A673 (cell line): ENCODE data around the gene NUFIP1. TPM values are rescaled to one million over a fixed set of nuclear protein-coding genes. Genes with fewer than 3 reads are reported as not detected.

Source experiments
- BruUV-seq: library from RNA; stranded (reverse); fragments of 400-500 nt; replicated peaks from 2 replicates; lab custom pipeline; 2021; lab: Mats Ljungman, UMichigan
- CTCF ChIA-PET: fragments of 300-600 bp; sonication (Branson Sonifier 250); formaldehyde crosslinking; loops from one replicate; lab custom pipeline; 2022; ENCODE audit warnings: antibody characterized with exemption; lab: Charles Lee
- POLR2A ChIA-PET: fragments of 300-600 bp; sonication (Branson Sonifier 250); formaldehyde crosslinking; loops from one replicate; lab custom pipeline; 2022; ENCODE audit warnings: antibody characterized with exemption; ENCODE audit not compliant: low non-redundant PET; lab: Charles Lee
- DNase-seq: peaks from one replicate; pipeline ENCODE4 v3.0.0-alpha.2; 2015; ENCODE audit warnings: low spot score
- H3K27ac ChIP-seq: fragments of 200-600 bp; sonication (generic); 2 replicates; pipeline ENCODE4 v1.5.1; 2016; ENCODE audit warnings: mixed run types, low read depth, mild to moderate bottlenecking, mixed read lengths, antibody characterized with exemption, low read length; ENCODE audit not compliant: poor library complexity, severe bottlenecking
- H3K27me3 ChIP-seq: fragments of 200-600 bp; sonication (generic); replicated peaks from 2 replicates; pipeline ENCODE4 v1.6.1; 2017; ENCODE audit warnings: mixed run types, low read depth, mild to moderate bottlenecking, mixed read lengths, antibody characterized with exemption, low read length; ENCODE audit not compliant: insufficient read depth, poor library complexity
- H3K36me3 ChIP-seq: fragments of 200-600 bp; sonication (generic); 2 replicates; pipeline ENCODE4 v1.6.1; 2016; ENCODE audit warnings: mixed run types, mild to moderate bottlenecking, mixed read lengths, antibody characterized with exemption, low read length; ENCODE audit not compliant: insufficient read depth, poor library complexity, severe bottlenecking
- H3K4me1 ChIP-seq: fragments of 200-600 bp; sonication (generic); 2 replicates; pipeline ENCODE4 v1.6.1; 2017; ENCODE audit warnings: mixed run types, mild to moderate bottlenecking, mixed read lengths, antibody characterized with exemption, low read length; ENCODE audit not compliant: insufficient read depth, poor library complexity, severe bottlenecking
- H3K4me3 ChIP-seq: fragments of 200-600 bp; sonication (generic); 2 replicates; pipeline ENCODE4 v1.5.1; 2016; ENCODE audit warnings: low read depth, mixed run types, mild to moderate bottlenecking, mixed read lengths, low read length; ENCODE audit not compliant: poor library complexity, severe bottlenecking
- H3K9me3 ChIP-seq: fragments of 200-600 bp; sonication (generic); 2 replicates; pipeline ENCODE4 v1.6.1; 2016; ENCODE audit warnings: mixed run types, low read depth, mild to moderate bottlenecking, mixed read lengths, antibody characterized with exemption, low read length; ENCODE audit not compliant: poor library complexity, severe bottlenecking
- CTCF ChIP-seq: fragments of 300-800, 200-600 bp; sonication (generic); conservative IDR thresholded peaks from 2 replicates; pipeline ENCODE4 v1.5.1; 2017; ENCODE audit warnings: low read depth, mild to moderate bottlenecking, antibody characterized with exemption, low read length, moderate library complexity, mixed read lengths
- EZH2 ChIP-seq: fragments of 200-600 bp; sonication (generic); IDR thresholded peaks from 2 replicates; pipeline ENCODE4 v1.6.1; 2017; ENCODE audit warnings: borderline replicate concordance, low read depth, mild to moderate bottlenecking, mixed read lengths, antibody characterized with exemption, low read length; ENCODE audit not compliant: poor library complexity, severe bottlenecking
- intact Hi-C: fragments of 100-400 bp; cut with micrococcal nuclease; formaldehyde crosslinking; loops from one replicate; pipeline ENCODE4 v1.10.0; 2022; ENCODE audit not compliant: unreplicated experiment
- total RNA-seq: library from RNA; stranded (reverse); gene quantifications from 2 replicates; pipeline ENCODE4 v1.2.3, GENCODE V29; 2021

Gene NUFIP1
- total RNA-seq, 1 experiment from 2014 or later: 13.4 TPM

GRCh38 chr13:44906713-44907112 lies 82.6 kb downstream of the NUFIP1 start:
- Histone ChIP-seq H3K4me1 (no peaks in the 10 kb centered on the region), H3K4me3 (no peak overlapping the region), H3K36me3 (no peaks in the 10 kb centered on the region), H3K9me3 (no peaks in the 10 kb centered on the region), H3K27me3 (no peaks in the 10 kb centered on the region), H3K27ac (no peak overlapping the region)
- CTCF ChIA-PET: interaction anchor here (0.5 kb wide), 1 partner anchor 423 kb away, joined by 5 read pairs; no protein-coding TSS in a partner anchor
- BruUV-seq: no TSS peak
- no peak for TF ChIP-seq EZH2
- no peak for TF ChIP-seq CTCF
- intact Hi-C loops: no loop called here
- no peak for DNase-seq
- POLR2A ChIA-PET: no interaction called here

DNA sequence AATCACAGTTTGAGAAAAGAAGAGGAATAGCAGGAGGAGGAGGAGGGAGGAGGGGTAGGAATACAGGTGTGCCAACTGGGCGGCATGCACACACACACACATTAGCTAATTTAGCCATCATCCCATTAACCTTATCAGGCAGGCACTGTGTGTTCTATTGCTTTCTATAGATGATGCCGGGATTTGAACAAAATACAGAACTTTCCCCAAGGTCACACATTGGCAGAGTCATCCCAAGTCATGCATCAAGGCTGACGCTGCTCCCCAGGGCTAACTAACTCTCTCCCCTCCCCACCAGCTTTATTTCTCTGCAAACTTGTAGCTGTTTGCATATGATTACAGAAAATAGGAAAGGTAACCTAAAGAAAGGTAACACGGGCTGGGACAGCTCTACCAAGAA lies 83.0 kb downstream of the NUFIP1 start:
- intact Hi-C loops: no loop called here
- TF ChIP-seq EZH2 (no peak), CTCF (no peak)
- Histone ChIP-seq H3K9me3 (no peaks in the 10 kb centered on the region), H3K27me3 (no peaks in the 10 kb centered on the region), H3K27ac (no peak overlapping the region), H3K4me1 (no peaks in the 10 kb centered on the region), H3K4me3 (no peak overlapping the region), H3K36me3 (no peaks in the 10 kb centered on the region)
- ChIA-PET CTCF (interaction anchor here (0.5 kb wide), 1 partner anchor 423 kb away, joined by 5 read pairs; no protein-coding TSS in a partner anchor), POLR2A (no interaction called here)
- no TSS peak for BruUV-seq
- no peak for DNase-seq

GRCh38 chr13:44905556-44905955 lies 83.7 kb downstream of the NUFIP1 start:
- no TSS peak for BruUV-seq
- intact Hi-C loops: no loop called here
- DNase-seq: no peak
- Histone ChIP-seq H3K27me3 (no peaks in the 10 kb centered on the region), H3K27ac (no peak overlapping the region), H3K36me3 (no peaks in the 10 kb centered on the region), H3K9me3 (no peaks in the 10 kb centered on the region), H3K4me1 (no peaks in the 10 kb centered on the region), H3K4me3 (no peak overlapping the region)
- TF ChIP-seq CTCF (no peak), EZH2 (no peak)
- POLR2A ChIA-PET: no interaction called here
- CTCF ChIA-PET: no interaction called here
